Common myeloid progenitor, CD34-positive (primary cell): ENCODE measurements around the gene MTMR1. TPM values are rescaled to one million over a fixed set of nuclear protein-coding genes. Genes with fewer than 3 reads are reported as not detected.

ENCODE experiments used
- CTCF ChIA-PET: fragments of 350-600 bp; sonication (Branson Sonifier 250); formaldehyde crosslinking; loops from one replicate; lab custom pipeline; 2021; ENCODE audit warnings: antibody characterized with exemption; lab: Charles Lee
- POLR2A ChIA-PET: fragments of 350-600 bp; sonication (Branson Sonifier 250); formaldehyde crosslinking; loops from one replicate; lab custom pipeline; 2021; ENCODE audit warnings: antibody characterized with exemption; lab: Charles Lee
- DNase-seq, 3 donors: peaks; one replicate each; pipeline versions ENCODE4 v3.0.0 to v3.0.0-alpha.2; 2013
- H3K27ac ChIP-seq, 2 experiments: 1 replicate in 1 of 2; 2 replicates in 1 of 2; pipeline ENCODE4 v1.7.0; 2013; ENCODE audit warnings: inconsistent platforms in 2 of 2, low read length in 2 of 2, mild to moderate bottlenecking in 2 of 2, low read depth in 1 of 2, moderate library complexity in 1 of 2; ENCODE audit not compliant: severe bottlenecking in 2 of 2, insufficient read depth in 1 of 2, poor library complexity in 1 of 2
- H3K27me3 ChIP-seq, 5 experiments: replicated peaks in 2 of 5; 1 replicate in 3 of 5; 2 replicates in 2 of 5; pipeline versions ENCODE4 v1.6.1 to v1.7.0; 2013; ENCODE audit warnings: low read length in 4 of 5, mild to moderate bottlenecking in 2 of 5, moderate library complexity in 2 of 5, inconsistent platforms in 1 of 5; ENCODE audit not compliant: insufficient read depth in 5 of 5, control insufficient read depth in 4 of 5
- H3K36me3 ChIP-seq, 4 experiments: 1 replicate in 2 of 4; 2 replicates in 2 of 4; pipeline versions ENCODE4 v1.6.1 to v1.7.0; 2013; ENCODE audit warnings: low read length in 3 of 4, control low read depth in 1 of 4, mild to moderate bottlenecking in 1 of 4; ENCODE audit not compliant: control insufficient read depth in 4 of 4, insufficient read depth in 4 of 4
- H3K4me1 ChIP-seq, 4 experiments: 1 replicate in 3 of 4; 2 replicates in 1 of 4; pipeline versions ENCODE4 v1.6.1 to v1.7.1; 2013; ENCODE audit warnings: low read length in 3 of 4, mild to moderate bottlenecking in 3 of 4, control low read depth in 1 of 4, inconsistent platforms in 1 of 4, moderate library complexity in 1 of 4; ENCODE audit not compliant: control insufficient read depth in 4 of 4, insufficient read depth in 4 of 4; ENCODE audit errors: control extremely low read depth in 1 of 4
- H3K4me3 ChIP-seq, 7 experiments: 1 replicate in 4 of 7; 2 replicates in 3 of 7; pipeline versions ENCODE4 v1.5.1 to v1.7.0; 2013; ENCODE audit warnings: mild to moderate bottlenecking in 7 of 7, low read length in 6 of 7, moderate library complexity in 6 of 7, inconsistent platforms in 2 of 7, low read depth in 2 of 7, control low read depth in 1 of 7; ENCODE audit not compliant: insufficient read depth in 4 of 7, control insufficient read depth in 1 of 7; ENCODE audit errors: extremely low read depth in 1 of 7
- H3K9me3 ChIP-seq, 5 experiments: 1 replicate in 4 of 5; 2 replicates in 1 of 5; pipeline versions ENCODE4 v1.6.1 to v1.7.1; 2013; ENCODE audit warnings: low read length in 4 of 5, mild to moderate bottlenecking in 2 of 5, inconsistent platforms in 1 of 5, low read depth in 1 of 5, moderate library complexity in 1 of 5; ENCODE audit not compliant: control insufficient read depth in 4 of 5, insufficient read depth in 2 of 5; ENCODE audit errors: control extremely low read depth in 1 of 5
- WGBS: methylation state at CpG from one replicate; pipeline ENCODE4 v1.1.5; 2013; ENCODE audit not compliant: insufficient coverage; 5-methylcytosine and 5-hydroxymethylcytosine counted together
- polyA plus RNA-seq: library from polyadenylated mRNA; unstranded; fragments of 120-200 nt; gene quantifications from one replicate; pipeline ENCODE4 v1.2.1, GENCODE V29; 2013

MTMR1 gene
- 16.3 TPM for polyA plus RNA-seq

DNA sequence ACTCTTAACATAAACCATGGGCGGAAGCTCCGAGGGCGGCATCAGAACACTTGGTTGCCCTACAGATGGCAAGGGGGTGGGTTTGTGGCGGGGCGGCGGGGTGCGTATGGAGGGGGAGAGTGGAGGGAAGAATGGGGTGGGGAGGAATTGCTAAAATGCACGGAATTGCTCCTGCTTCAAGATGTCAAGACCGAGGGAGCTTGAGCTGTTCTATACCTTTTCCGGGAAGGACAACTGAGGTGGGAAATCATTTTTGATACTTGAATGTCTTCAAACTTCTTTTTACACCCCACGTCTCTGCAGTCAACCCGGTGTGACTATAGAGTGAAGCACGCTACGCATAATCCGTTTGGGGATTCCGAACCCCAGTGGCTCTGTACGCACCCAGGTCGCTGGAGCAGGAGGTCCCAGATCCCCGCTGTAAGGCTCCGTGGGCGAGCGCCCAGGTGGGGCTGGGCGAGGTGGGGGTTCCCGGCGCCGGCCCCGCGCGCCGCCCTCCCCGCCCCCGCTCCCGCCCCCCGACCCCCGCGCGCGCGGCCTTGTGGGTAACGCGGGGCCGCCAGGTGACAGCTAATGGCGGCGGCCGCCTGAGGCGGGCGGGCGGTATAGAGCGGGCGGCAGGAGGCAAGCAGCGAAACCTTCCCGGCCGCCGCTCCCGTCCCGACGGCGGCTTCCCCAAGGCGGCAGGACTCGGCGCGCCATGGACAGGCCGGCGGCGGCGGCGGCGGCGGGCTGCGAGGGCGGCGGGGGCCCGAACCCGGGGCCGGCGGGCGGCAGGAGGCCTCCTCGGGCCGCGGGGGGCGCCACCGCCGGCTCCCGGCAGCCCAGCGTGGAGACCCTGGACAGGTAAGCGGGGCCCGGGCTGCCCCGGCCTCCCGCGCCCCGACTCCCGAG lies at the start of gene MTMR1:
Gene MTMR1, plus strand, starts transcription at position 566 of the 894 bp plus-strand sequence. Its CDS starts 135 bp downstream, at position 701.
- Histone ChIP-seq H3K4me1 (peaks cover 20 to 52% (median 37%) of the 10 kb centered on the region in 4 experiments), H3K4me3 (peak within 1 kb of the TSS; percentile 26 to 83 (median 69)), H3K27ac (peak within 1 kb of the TSS in 1 of 2 experiments; percentile 61), H3K27me3 (no peaks in the 10 kb centered on the region), H3K9me3 (no peaks in the 10 kb centered on the region), H3K36me3 (no peaks in the 10 kb centered on the region)
- CTCF ChIA-PET: interaction anchor here (0.8 to 1.9 kb wide), 6 partner anchors 9 to 28 kb away, joined by 3 to 10 read pairs (median 4); no protein-coding TSS in a partner anchor
- WGBS: 32% methylated on average over 45 of the region's 92 CpGs
- POLR2A ChIA-PET: interaction anchor here (1.1 kb wide), 1 partner anchor 13 kb away, joined by 4 read pairs; no protein-coding TSS in a partner anchor
- peak in 2 of 3 donors; percentile 58 to 70 for DNase-seq

DNA sequence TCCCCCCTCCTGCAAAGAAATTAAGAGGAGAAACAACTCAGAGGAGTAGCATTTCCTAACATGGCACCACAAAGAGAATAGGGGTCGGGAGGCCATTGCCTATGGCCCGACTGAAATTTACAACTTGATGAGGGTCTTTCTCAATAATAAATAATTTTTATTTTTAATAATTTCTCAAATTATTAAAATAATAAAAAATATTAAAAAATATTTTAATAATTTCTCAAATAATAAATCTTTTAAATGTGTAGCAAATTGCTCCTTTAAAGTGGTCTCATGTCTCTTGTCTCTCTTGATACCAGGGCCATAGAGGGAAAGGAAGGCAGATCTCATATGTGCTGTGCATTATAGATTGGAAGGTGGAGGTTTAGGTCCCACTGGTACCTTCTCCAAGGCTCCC lies 49.2 kb upstream of the MTMR1 start:
- Histone ChIP-seq H3K4me3 (no peak overlapping the region), H3K4me1 (no peaks in the 10 kb centered on the region), H3K9me3 (no peaks in the 10 kb centered on the region), H3K27me3 (peaks cover 0 to under 1% (median 0%) of the 10 kb centered on the region in 5 experiments), H3K36me3 (peaks cover 2 to 42% (median 15%) of the 10 kb centered on the region in 4 experiments), H3K27ac (no peak overlapping the region)
- CTCF ChIA-PET: interaction anchor here (1.3 to 1.5 kb wide), 3 partner anchors 23 to 99 kb away, joined by 3 to 6 read pairs (median 3); no protein-coding TSS in a partner anchor
- POLR2A ChIA-PET: interaction anchor here (0.6 kb wide), 1 partner anchor 24 kb away, joined by 6 read pairs; no protein-coding TSS in a partner anchor
- WGBS: no CpG with 5 or more reads among the region's 2 CpGs
- no peak for DNase-seq

DNA sequence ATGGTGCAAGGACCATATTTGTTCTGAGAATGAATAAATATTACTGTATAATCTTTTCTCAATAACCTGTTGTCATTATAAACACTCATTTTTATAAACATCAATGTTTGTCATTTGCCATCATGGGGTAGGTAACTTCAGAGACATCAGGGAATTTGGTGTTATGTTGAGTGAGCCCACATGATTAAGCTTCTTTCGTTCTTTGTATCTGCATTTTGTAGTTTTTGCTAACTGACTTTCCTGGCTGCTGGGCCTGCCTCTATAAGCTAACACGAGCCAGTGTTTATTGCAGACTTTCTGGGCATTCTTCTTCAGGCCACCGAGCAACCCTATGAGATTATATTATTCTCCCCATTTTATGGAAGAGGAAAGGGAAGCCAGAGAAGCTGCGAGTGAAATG lies 48.8 kb upstream of the MTMR1 start:
- POLR2A ChIA-PET: interaction anchor here (0.6 kb wide), 1 partner anchor 24 kb away, joined by 6 read pairs; no protein-coding TSS in a partner anchor
- no peak overlapping the region for H3K27ac ChIP-seq
- CTCF ChIA-PET: interaction anchor here (1.0 to 1.7 kb wide), 5 partner anchors 9 to 100 kb away, joined by 3 to 6 read pairs (median 3); no protein-coding TSS in a partner anchor
- H3K36me3 ChIP-seq: peaks cover 2 to 40% (median 15%) of the 10 kb centered on the region in 4 experiments
- DNase-seq: peak in 2 of 3 donors; percentile 6 to 12
- no peak overlapping the region for H3K4me3 ChIP-seq
- no peaks in the 10 kb centered on the region for H3K4me1 ChIP-seq
- H3K9me3 ChIP-seq: no peaks in the 10 kb centered on the region
- WGBS: 78% methylated on average over 1 of the region's 4 CpGs
- no peaks in the 10 kb centered on the region for H3K27me3 ChIP-seq

DNA sequence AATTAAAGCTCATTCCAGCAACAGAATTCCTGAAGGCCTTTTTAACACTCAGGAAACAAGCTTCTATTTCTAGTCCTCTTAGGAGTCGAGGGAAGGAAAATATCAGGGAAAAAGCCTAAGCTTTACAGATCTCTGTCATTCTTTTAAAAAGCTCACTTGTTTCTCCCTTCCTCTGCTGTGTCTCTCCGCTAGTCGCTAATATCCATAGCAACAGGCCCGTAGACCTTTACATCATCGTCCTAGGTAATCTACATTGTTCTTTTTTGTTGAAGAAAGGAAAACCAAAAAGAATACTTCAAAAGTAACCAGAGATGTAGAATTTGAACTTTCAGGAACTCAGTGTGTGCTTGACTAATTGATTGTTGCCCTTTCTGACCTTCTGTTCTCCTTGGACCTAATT lies 45.9 kb upstream of the MTMR1 start:
- no peaks in the 10 kb centered on the region for H3K4me1 ChIP-seq
- ChIA-PET POLR2A (no interaction called here), CTCF (no interaction called here)
- H3K4me3 ChIP-seq: no peak overlapping the region
- H3K27ac ChIP-seq: no peak overlapping the region
- H3K27me3 ChIP-seq: no peaks in the 10 kb centered on the region
- peaks cover 6 to 38% (median 14%) of the 10 kb centered on the region in 4 experiments for H3K36me3 ChIP-seq
- WGBS: 80% methylated on average over 3 of the region's 5 CpGs
- no peaks in the 10 kb centered on the region for H3K9me3 ChIP-seq
- DNase-seq: no peak

DNA sequence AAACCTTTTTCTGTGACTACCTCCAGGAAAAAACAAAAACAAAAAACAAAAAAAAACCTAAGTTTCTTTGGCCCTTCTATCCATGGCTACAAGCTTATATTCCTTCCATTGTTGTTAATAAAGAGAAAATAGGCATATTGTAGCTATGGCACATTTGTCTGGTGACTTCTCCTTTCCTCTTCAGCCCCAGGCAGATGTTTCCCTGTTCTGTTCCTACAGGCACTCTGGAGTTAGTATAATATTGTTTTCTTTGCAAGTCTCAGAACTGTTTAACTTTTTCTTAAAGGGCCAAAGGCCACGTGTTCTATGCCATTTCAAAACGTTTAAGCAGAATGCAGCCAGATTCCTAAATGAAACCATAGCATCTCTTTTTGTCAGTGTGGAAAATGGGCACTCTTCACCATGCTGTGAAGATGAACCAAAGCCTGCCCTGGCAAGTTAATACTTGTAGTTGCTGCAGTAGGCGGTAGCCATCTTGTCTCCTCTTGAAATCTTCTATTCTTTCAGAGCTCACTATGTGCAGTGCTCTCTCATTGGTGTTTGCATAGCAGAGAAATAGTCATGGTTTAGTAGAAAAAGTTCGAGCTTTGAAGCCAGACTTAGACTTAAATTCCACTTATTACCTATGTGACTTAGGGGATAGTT lies 44.8 kb upstream of the MTMR1 start:
- no peak overlapping the region for H3K4me3 ChIP-seq
- no peaks in the 10 kb centered on the region for H3K27me3 ChIP-seq
- POLR2A ChIA-PET: no interaction called here
- no peaks in the 10 kb centered on the region for H3K9me3 ChIP-seq
- H3K27ac ChIP-seq: no peak overlapping the region
- peaks cover 6 to 44% (median 16%) of the 10 kb centered on the region in 4 experiments for H3K36me3 ChIP-seq
- 58% methylated on average over 3 of the region's 4 CpGs for WGBS
- no peaks in the 10 kb centered on the region for H3K4me1 ChIP-seq
- peak in 2 of 3 donors; percentile 2 to 3 for DNase-seq
- CTCF ChIA-PET: interaction anchor here (0.9 to 1.2 kb wide), 2 partner anchors 12 to 39 kb away, joined by 3 read pairs; no protein-coding TSS in a partner anchor

DNA sequence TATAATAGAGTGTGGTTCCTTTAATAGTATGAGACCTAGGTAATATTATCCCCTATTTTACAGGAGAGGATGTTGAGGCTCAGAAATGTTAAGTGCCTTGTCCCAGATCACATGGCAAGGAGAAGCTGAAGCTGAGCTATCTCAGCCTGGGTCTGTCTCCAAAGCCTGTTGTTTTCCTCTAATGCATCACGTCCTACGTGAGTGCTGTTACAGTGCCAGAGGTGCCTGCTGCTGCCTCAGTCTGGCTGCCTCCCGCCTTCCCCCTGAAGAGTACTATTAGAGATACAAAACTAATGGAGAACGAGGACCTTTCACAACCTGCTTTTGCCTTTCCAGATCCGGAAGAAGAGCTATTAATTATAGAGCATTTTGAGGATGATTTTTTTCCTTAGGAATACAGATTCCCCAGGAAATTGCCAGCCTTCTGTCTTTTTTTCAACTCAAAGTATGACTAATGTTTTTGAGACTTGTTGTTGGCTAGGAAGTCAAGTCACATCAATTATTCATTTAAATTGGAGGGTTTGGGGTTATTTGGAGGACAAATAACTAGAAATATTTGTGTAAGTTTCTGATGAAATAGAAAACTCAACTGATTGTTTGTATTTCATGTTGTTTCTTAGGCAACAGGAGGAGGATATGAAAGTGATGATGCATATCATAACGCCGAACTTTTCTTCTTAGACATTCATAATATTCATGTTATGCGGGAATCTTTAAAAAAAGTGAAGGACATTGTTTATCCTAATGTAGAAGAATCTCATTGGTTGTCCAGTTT lies 43.9 kb upstream of the MTMR1 start:
- 80% methylated on average over 4 of the region's 8 CpGs for WGBS
- POLR2A ChIA-PET: no interaction called here
- Histone ChIP-seq H3K27me3 (no peaks in the 10 kb centered on the region), H3K4me3 (no peak overlapping the region), H3K4me1 (no peaks in the 10 kb centered on the region), H3K9me3 (no peaks in the 10 kb centered on the region), H3K27ac (no peak overlapping the region), H3K36me3 (peaks cover 7 to 50% (median 19%) of the 10 kb centered on the region in 4 experiments)
- CTCF ChIA-PET: interaction anchor here (1.2 kb wide), 1 partner anchor 11 kb away, joined by 3 read pairs; no protein-coding TSS in a partner anchor
- no peak for DNase-seq
